Neural progenitor cell (in vitro differentiated cells): Measurements from ENCODE around the gene TIGIT.

Experiments
- CTCF ChIP-seq: fragments of 200-600 bp; sonication (generic); IDR thresholded peaks from 2 replicates; pipeline ENCODE4 v1.5.1; 2017; ENCODE audit warnings: antibody characterized with exemption, mild to moderate bottlenecking
- EZH2phosphoT487 ChIP-seq: fragments of 200-600 bp; sonication (generic); IDR thresholded peaks from 2 replicates; pipeline ENCODE4 v1.6.1; 2017; ENCODE audit warnings: antibody characterized with exemption

GRCh38 chr3:114356525-114356924, 62.7 kb downstream of the TIGIT start:
- TF ChIP-seq CTCF (no peak), EZH2phosphoT487 (no peak)
